RPMI7951 (cell line): ENCODE data around the gene SIRPA. TPM values are rescaled to one million over a fixed set of nuclear protein-coding genes. Genes with fewer than 3 reads are reported as not detected.
A peak's percentile ranks its signal among the peaks of the same experiment; 100 is the strongest.
"Not testable (repeated sequence)": the region's sequence is repeated elsewhere in the genome, so short reads cannot be mapped to it uniquely, and the experiment has no call there.

Experiments
- DNase-seq: peaks from one replicate; pipeline ENCODE4 v3.0.0-alpha.2; 2012; ENCODE audit warnings: low read depth
- total RNA-seq: library from RNA; depleted of rRNA; stranded (reverse); fragments of >200 nt; shearing (Covaris generic); gene quantifications from 2 replicates; pipeline ENCODE4 v1.2.3, GENCODE V29; 2014

Gene SIRPA
- total RNA-seq, 1 experiment from 2014 or later: 8.5 TPM

DNA sequence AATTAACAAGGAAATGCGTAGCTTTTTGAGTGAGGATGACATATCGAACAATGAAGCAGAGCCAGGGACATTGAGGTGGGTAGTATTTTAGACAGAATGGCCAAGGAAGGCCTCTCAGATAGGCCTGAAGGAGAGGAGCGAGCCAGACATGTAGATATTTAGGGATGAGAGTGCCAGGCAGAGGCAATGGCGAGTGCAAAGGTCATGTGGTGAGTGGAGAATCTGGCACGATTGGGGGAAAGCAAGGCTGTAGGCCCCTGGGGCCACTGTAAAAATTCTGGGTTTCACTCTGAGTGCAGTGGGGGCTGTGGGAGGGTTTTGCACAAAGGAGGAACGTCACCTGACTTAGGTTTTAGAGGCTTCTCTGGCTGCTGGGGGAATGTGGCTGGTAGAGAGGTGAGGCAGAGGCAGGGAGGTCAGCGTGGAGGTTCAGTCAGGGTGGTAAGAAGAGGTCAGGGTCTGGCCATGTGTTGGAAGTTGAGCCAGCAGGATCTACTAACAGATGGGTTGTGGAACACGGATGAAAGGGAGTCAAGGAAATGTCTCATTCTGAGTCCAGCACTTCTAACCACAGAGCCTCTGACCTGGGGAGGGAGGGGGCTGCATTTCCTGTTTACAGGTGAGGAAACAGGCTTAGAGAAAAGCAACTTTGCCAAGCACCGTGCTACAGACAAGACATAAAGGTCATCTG, 11.3 kb downstream of the SIRPA start:
- no peak for DNase-seq

- peak; percentile 75 for DNase-seq
Observed at GRCh38 chr20:1907586-1907985, 12.4 kb downstream of the SIRPA start.

DNA sequence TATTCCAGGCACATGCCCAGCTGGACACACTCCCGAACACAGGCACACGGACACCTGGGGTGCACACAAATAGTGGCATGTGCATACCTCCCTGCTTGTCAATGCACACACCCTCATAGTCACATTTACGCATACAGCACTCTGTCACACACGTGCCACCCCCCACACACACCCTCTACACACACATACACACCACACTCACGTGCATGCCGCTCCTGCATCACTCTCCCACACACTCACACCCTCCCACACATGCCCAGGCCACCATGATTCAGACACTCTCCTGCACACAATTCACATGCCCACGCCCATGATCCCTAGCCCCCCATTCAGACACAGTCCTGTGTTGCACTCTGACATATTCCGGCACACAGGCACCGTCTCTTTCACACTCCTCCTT, 13.0 kb downstream of the SIRPA start:
- DNase-seq: no peak

DNA sequence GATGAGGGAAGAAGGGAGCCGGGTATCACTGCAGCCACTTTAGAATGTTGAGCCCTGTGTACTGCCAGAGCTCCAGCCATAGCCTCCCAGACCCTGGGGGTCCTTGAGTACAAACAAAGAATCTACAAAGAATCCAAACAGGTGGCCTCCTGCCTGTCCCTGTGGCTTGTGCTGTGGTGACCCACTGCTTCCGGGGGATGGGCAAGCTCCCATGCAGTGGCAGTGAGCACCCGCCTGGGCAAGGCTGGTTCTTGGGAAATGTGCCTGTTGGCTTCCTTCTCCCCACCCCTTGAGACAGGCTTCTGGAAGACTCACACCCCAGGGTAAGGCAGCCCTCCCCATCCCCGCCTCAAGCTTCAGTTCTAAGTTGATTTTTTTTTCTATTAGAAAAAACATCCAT, 13.9 kb downstream of the SIRPA start:
- DNase-seq: no peak

DNA sequence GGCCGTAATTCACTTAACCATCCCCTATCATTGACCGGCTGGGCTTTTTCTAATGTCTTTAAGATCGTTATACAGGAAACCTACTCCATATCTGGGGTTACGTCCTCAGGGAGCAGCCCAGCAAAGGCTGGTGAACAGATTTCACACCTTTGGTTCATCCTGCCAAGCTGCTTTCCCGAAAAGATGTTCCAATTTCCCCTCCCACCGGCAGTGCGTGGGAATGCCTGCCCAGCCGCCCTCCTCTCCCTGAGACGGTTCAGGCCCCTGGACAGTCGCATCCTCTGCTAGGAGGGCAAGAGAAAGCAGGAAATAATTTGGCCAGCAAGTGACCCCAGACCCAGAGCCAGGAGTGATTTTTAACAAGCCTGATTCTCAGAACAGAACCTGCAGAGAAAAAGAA, 16.3 kb downstream of the SIRPA start:
- no peak for DNase-seq

DNA sequence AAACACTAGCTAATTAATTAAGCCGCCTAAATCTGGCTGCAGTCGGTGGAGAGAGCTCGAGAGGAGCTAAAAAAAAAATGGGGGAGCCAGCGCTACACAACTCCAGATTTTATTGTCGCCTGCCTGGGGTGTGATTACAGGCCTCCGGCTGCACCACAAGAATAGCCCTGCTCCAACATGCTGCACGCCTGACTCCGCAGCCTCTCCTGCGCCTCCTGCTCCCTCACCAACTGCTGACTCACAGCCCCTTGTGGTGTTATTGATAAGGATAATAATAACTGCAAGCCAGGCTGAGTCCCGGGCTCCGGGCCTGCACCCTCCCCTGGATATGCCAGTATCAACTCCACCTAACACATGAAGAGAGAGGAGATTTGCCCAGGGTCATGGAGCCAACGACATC, 16.8 kb downstream of the SIRPA start:
- no peak for DNase-seq

DNA sequence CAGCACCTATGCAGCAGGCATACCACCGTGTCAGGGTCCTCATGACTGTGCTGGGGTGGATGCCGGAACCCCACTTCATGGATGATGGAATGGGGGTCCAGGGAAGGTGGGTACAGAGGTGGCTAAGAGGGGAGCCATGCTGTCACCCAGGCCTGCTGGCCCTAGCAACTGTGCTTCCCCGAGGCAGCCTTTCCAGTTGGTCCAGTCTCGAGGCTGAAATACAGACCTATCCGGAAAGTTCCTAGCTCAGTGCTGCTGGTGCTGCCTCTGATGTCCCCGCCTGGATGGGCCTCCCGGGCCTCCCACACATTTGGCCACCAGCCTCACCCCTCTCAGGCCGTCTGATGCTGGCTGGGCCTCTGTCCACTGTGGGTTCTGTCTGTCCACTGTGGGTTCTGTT, 17.4 kb downstream of the SIRPA start:
- DNase-seq: no peak

- DNase-seq: not testable (repeated sequence)
Observed at GRCh38 chr20:1915233-1915632, 20.0 kb downstream of the SIRPA start.

- no peak for DNase-seq
Observed at GRCh38 chr20:1915725-1916124, 20.5 kb downstream of the SIRPA start.

- DNase-seq: no peak
Observed at GRCh38 chr20:1917786-1918185, 22.6 kb downstream of the SIRPA start.

GRCh38 chr20:1918491-1919165, 23.4 kb downstream of the SIRPA start:
- DNase-seq: no peak

- no peak for DNase-seq
Observed at GRCh38 chr20:1920252-1920651, 25.0 kb downstream of the SIRPA start.

- DNase-seq: no peak
Observed at GRCh38 chr20:1920826-1921225, 25.6 kb downstream of the SIRPA start.

DNA sequence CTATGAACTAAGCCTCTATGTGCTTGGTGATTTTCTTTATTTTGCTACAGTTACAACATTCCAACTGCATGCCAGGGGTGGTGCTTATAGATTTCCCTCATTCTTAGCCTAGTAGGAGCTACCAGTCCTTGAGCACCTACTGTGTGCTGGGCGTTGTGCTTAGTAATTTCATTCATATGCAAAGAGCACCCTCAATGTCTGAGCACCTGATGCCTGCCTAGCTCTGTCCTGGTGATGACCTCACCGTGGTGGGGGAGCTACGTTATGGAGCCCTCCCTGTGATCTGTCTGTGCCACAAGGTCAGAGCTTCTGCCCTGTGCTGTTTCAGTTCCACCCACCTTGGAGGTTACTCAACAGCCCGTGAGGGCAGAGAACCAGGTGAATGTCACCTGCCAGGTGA, 26.8 kb downstream of the SIRPA start:
- DNase-seq: not testable (repeated sequence)

GRCh38 chr20:1922786-1923185, 27.6 kb downstream of the SIRPA start:
- no peak for DNase-seq

GRCh38 chr20:1924910-1925861, 30.0 kb downstream of the SIRPA start:
- no peak for DNase-seq

DNA sequence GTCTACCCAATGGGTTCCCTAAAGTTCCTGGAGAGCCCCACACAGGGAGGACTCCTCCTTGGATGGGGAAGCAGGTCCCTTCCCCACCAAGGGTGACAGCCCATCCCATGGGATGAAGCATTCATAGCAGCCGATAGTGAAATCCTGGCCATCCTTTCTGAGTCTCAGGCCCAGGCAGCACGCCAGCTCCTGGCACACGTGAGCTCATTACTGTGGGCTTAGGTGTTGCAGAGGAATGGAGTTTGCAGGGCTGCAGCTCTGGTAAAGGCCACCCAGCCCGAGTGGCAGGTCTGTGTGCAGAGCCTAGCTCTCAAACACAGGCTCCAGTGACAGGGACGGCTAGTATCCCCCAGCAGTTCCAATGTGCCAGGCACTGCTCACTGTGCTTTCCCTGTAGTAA, 31.0 kb downstream of the SIRPA start:
- no peak for DNase-seq

- no peak for DNase-seq
Observed at GRCh38 chr20:1927217-1927616, 32.0 kb downstream of the SIRPA start.

DNA sequence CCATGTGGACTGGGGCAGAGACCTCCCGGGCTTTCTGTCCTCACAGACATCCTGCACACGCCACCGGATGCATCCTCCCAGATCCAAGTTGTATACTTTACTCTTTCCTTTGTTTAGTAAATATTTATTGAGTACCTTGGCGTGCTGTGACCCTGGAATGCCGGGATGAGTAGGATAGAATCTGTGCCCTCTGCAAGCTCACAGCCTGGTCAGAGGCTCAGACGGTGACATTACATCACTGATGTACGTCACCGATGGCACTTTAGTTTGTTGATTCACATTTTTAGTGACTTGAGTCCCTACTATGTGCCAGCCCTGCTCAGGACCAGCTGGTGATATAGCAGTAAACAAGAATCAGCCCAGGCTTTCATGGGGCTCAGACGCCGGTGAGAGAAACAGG, 32.9 kb downstream of the SIRPA start:
- no peak for DNase-seq

DNA sequence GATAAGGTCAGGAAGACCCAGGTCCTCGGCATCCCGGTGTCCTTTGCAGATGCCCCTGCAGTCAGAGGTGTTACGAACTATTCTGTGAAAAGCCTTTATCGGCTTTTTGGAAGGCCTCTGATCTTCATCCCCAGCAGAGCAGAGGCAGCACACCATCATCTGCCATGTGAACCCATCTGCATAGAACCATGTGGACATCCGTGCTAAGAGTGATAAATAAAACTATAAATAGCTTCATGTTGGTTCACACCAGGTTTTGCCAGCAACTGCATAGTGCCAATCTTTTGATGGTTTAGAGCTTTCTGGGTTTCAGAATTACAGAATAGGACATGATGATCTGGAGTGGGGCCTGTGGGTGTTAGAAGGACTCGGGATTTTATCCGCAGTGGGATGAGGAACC, 33.6 kb downstream of the SIRPA start:
- DNase-seq: no peak

- no peak for DNase-seq
Observed at GRCh38 chr20:1929460-1929859, 34.3 kb downstream of the SIRPA start.

DNA sequence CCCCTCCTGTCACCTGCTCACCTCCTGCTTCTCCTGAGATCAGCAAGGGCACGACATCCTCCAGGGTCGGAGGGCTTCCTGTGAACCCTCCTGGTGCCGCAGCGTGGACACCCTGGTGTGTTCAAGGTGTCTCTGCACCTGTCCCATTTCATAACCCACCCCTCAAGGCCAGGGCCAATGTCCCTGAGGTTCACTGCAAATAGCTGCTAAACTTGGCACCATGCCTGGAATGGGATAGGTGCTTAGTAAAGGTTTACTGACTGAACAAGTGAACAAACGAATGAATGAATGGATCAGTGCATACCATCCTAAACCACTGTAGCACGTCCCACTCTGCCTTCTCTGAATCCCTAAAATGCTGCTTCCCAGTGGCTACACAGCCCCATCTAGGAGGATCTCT, 35.0 kb downstream of the SIRPA start:
- DNase-seq: no peak

GRCh38 chr20:1931830-1932229, 36.6 kb downstream of the SIRPA start:
- no peak for DNase-seq
